ENCODE data around the gene TXNRD2. TPM values are rescaled to one million over a fixed set of nuclear protein-coding genes. Genes with fewer than 3 reads are reported as not detected.

TXNRD2 gene
- total RNA-seq, 4 donors from 2014 or later = 8.0 to 11.3 (median 10.4) TPM

DNA sequence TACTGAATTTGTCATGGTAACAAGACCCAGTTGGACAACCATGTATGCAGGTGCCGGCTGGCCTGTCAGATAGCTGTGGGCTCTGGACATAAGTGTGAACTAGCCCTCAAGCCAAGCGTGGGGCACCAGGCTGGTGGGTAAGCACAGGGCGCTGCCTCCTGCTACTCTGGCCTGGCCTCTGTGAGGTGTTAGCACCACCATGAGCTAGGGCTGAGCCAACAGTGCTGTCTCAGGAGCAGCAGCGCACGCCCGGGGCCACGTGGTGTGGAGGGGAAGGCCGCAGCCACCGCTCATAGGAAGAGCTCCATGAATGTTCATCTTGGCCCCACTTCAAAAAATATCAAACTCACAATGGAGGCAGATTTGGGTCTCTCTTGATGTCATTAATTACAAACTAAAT is 51.7 kb downstream of the TXNRD2 start:
- WGBS, 2 donors = 84 to 100% methylated on average over 3 to 5 of the region's 9 CpGs
- intact Hi-C loops (cut with DNase I) = no loop called here
- no peak for DNase-seq
- Histone ChIP-seq H3K4me3 (no peak overlapping the region), H3K9me3 (no peaks in the 10 kb centered on the region), H3K36me3 (peaks cover 0 to 27% (median 0%) of the 10 kb centered on the region in 3 donors), H3K4me1 (peaks cover 24 to 61% (median 28%) of the 10 kb centered on the region in 3 donors), H3K27me3 (no peaks in the 10 kb centered on the region), H3K27ac (no peak overlapping the region)
- TF ChIP-seq POLR2A (IDR thresholded peaks at IDR 0.05) = no peak
- no peak for TF ChIP-seq CTCF (IDR thresholded peaks at IDR 0.05)

DNA sequence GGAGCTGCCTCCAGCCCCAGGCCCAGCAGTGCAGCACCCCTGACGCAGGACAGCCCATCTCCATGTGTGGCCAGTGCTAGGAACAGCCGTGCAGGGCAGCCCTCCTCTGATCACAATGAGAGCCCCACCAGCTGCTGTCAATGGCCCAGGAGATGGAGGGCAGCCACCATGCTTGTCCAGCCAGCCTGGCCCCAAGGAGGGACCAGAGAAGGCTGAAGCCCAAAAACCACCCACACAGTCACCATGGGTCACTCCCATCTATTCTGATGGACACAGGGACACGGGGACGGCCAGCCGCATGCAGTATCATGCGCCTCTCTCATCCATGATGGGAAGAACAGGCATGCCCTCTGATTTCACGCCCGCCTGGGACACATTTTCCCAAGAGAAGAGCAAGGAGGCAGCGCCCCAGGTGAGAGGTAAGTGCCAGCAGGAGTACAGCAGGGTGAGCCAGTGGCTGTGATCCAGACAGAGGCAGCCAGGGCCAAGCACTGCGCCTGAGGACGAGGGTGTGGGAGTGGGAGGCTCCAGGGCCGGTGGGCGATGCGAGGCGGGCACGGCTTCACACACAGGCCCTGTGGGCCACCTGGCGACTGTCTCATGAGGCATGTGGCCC is 53.4 kb downstream of the TXNRD2 start:
- Histone ChIP-seq H3K27me3 (no peaks in the 10 kb centered on the region), H3K27ac (no peak overlapping the region), H3K36me3 (peaks cover 0 to 13% (median 0%) of the 10 kb centered on the region in 3 donors), H3K9me3 (no peaks in the 10 kb centered on the region), H3K4me1 (peaks cover 24 to 61% (median 28%) of the 10 kb centered on the region in 3 donors), H3K4me3 (no peak overlapping the region)
- 48 to 71% methylated on average over 12 of the region's 17 CpGs for WGBS, 2 donors
- DNase-seq = no peak
- TF ChIP-seq POLR2A (IDR thresholded peaks at IDR 0.05) = no peak
- TF ChIP-seq CTCF (IDR thresholded peaks at IDR 0.05) = no peak
- intact Hi-C loops (cut with DNase I) = no loop called here

DNA sequence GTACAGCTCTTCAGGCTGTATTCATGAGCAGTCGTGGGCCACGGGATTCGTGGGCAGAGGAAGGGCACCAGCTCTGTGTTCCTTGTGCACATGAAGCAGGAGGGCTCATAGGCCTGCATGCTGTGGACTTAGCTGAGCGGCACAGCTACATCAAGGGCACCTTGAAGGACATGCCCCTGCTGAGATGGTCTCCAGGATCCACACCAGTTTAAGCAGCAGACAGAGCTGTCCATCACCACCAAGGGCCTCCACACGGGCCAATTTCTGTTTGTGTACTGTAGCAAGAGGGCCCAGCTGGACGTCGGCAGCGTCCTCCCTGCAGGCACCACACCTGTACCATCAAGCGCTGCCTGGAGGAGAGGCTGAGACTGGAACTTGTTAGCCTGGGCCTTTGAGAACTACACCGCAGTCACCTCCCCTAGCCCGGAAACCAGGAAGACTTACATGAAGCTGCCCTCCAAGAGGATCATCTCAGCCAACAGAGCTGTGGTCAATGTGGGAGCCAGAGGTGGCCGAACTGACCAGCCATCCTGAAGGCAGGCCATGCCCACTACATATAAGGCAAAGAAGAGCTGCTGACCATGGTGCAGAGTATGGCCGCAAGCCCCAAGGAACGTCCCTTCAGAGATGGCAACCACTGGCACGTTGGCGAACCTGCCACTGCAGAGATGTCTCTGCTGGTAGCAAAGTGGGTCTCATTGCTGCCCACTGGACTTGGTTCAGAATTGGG is 54.2 kb downstream of the TXNRD2 start:
- H3K9me3 ChIP-seq = no peaks in the 10 kb centered on the region
- no peaks in the 10 kb centered on the region for H3K27me3 ChIP-seq
- peaks cover 22 to 54% (median 28%) of the 10 kb centered on the region in 3 donors for H3K4me1 ChIP-seq
- no peak for TF ChIP-seq CTCF (IDR thresholded peaks at IDR 0.05)
- no peak for TF ChIP-seq POLR2A (IDR thresholded peaks at IDR 0.05)
- intact Hi-C loops (cut with DNase I) = no loop called here
- DNase-seq = no peak
- peaks cover 0 to 18% (median 0%) of the 10 kb centered on the region in 3 donors for H3K36me3 ChIP-seq
- H3K27ac ChIP-seq = peak overlapping the region in 1 of 4 donors; percentile 45
- 54 to 62% methylated on average over 4 to 8 of the region's 16 CpGs for WGBS, 2 donors
- H3K4me3 ChIP-seq = no peak overlapping the region

DNA sequence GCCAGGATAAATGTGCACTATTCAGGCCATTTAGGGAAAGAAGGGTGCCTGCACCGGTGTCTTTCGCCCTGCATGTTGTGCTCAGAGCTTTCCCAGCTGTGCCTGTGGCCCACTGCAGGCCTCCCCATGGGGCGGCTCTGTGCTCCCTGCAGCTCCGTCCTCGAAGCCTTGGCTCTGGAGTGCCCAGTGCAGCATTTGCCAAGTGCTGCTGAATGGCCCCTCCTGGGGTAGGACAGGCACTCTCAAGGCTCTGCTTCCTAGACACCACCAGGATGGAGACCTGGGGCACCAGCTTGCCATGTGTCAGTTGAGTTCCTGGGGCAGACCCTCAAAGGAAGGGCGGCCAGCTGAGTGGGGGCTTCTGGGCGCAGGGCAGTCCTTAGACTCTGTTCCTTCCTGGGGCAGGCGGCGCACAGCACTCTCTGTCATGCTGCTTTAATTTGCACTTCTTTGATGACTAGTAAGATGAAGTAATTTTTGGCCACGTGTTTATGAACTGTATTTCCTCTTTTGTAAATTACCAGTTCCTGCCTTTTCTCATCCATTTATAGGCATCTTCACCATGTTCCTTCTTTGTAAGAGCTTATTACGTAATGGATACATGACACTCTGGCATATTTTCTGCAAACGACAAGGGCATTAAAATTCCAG is 54.9 kb downstream of the TXNRD2 start:
- 42 to 58% methylated on average over 7 of the region's 12 CpGs for WGBS, 2 donors
- no peaks in the 10 kb centered on the region for H3K9me3 ChIP-seq
- H3K27ac ChIP-seq = peak overlapping the region in 3 of 4 donors; percentile 6 to 46 (median 44)
- intact Hi-C loops (cut with DNase I) = no loop called here
- DNase-seq = no peak
- H3K4me1 ChIP-seq = peaks cover 16 to 51% (median 22%) of the 10 kb centered on the region in 3 donors
- H3K27me3 ChIP-seq = no peaks in the 10 kb centered on the region
- H3K36me3 ChIP-seq = peaks cover 0 to 19% (median 0%) of the 10 kb centered on the region in 3 donors
- no peak overlapping the region for H3K4me3 ChIP-seq
- TF ChIP-seq POLR2A (IDR thresholded peaks at IDR 0.05) = no peak
- TF ChIP-seq CTCF (IDR thresholded peaks at IDR 0.05) = no peak
